ENCODE measurements around the gene SSBP3.
"Not testable (repeated sequence)": the region's sequence is repeated elsewhere in the genome, so short reads cannot be mapped to it uniquely, and the experiment has no call there.

Gene SSBP3

DNA sequence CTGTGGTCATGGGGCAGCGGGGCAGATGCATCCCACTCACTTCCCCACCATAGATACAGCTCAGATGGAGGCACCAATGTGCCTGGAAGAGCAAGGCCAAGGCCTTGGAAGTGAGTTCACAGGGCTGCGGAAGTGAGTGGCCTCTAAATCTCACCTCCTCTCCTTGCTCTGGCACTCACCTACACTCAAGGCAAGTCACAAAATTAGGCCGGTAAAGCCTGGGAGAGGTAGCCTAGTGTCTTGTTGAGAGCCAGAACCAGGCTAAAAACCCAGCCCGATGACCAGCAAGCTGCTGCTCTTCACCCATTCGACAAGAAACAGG lies 57.5 kb downstream of the SSBP3 start:
- DNase-seq (ENCODE audit: low spot score): no peak

DNA sequence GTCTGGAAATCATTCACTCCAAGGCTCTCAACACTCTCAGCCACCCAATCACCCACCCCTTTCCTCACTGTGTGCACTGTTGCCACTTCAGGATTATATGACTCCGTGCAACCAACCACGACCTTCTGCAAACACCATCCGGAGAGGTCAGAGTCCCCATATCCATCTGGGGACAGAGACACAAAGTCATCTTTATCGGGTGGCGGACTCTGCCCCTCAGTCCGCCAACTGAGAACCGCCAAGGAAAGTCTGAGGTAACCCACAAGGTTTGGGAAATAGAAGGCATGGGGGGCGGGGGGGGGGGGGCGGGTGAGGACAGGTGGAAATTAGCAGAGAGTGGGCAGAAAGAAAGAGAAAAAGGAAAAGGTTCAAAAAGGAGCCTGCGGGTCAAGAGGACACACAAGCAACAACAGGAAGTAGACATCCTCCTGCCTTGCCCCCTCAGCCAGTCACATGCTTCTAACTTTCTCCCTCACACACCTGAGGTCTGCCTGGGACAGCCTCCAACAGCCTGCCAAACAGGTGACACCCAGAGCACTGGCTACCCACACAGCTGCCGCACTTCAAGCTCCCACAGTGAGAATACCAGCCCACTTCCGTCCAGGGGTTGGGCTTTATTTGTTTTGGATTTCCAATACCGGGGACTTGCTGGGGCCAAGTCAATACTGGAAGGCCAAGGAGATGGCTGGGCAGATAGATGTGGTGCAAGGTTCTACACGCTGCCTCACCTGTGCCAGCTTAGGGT lies 58.1 kb downstream of the SSBP3 start:
- DNase-seq (ENCODE audit: low spot score): no peak

DNA sequence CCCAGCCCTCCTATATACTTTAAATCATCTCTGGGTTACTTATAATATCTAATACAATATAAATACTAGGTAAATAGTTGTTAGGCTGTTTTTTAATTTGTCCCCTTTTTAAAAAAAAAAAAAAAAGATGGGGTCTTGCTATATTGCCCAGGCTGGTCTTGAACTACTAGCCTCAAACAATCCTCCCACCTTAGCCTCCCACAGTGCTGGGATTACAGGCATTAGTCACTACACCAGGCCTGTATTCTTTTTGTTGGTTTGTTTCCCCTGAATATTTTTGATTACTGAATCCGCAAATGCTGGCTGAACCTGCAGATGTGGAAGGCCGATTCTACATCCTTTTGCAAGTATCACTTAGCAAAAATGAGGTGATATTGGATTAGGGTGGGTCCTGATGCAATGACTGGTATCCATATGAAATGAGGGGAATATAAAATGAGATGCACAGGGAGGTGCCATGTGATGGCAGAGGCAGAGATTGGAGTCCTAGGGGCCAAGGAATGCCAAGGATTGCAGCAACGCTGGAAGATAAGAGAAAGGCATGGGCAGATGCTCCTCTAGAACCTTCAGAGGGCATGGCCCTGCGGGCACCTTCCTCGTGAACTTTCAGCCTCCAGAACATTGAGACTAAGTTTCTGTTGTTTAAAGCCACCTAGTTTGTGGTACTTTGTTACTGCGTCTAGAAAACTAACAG lies 58.8 kb downstream of the SSBP3 start:
- DNase-seq (ENCODE audit: low spot score): no peak

DNA sequence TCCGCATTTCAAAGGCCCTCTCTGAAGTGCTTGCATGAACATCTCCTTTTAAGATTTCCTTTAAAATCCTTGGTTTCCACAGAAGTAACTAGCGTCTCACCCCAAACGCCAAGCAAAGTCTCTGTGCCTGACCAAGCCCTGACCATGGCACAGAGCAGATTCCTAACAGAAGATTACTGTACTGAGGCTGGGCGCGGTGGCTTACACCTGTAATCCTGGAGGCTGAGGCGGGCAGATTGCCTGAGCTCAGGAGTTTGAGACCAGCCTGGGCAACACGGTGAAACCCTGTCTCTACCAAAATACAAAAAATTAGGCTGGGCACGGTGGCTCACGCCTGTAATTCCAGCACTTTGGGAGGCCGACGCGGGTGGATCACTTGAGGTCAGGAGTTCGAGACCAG lies 60.6 kb downstream of the SSBP3 start:
- not testable (repeated sequence) for DNase-seq (ENCODE audit: low spot score)

DNA sequence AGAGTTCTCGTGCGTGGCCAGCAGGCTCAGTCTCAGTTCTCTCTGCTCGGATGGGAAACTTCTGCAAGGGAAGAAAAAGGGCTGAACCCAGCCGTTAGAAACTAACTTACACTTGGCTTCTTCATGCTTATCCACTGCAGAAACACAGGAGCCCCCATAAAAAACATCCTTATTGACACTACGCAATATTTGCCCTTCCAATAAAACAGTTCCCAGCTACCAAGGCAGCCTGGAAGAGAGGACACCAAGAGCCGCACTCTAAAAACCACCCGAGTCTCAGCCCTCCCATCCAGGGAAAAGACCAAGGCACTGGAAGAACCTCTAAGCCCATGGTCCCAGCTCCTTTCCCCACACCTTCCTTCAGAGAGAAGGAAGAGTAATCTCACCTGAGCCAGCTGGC lies 61.1 kb downstream of the SSBP3 start:
- DNase-seq (ENCODE audit: low spot score): no peak

DNA sequence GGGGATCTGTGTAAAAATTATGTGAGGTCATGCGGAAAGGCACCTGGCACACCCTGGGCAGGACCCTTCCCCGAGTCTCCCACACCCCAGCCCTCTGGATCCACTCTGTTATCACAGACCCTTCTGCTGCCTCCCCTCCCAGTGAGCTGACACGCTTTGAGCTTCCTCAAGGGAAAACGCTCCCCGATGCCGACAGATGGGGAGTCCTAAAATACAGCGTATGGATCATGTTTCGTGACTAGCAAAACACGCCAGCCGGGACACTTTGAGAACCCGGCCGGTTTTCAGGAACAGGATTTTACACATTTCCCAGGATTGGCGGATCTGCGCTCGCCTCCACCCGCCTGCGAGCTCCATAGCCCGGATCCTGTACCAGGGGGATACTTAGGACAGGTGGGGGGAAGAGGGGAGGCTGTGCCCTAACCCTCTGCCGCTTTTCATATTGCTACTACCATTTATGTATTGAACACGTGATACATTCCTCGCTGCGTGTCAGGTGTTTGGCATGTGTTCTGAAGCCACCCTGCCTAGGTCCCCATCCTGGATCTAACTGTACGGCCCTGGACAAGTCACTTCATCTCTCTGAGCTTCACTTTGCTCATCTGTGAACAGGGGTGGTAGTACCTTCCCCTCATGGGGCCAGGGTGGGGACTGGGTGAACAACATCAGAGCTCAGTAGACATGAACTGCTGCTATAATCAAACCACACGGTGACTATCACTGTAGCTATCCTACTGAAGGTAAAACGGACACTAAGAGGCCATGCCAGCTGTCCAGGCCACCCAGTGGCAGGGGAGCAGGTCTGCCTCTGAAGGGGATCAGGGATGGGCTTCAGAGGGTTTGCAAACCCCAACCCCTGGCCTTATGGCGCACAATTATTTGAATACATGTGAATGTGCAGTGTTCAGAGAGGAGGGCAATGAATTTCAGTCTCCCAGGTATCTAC lies 63.2 kb downstream of the SSBP3 start:
- no peak for DNase-seq (ENCODE audit: low spot score)

DNA sequence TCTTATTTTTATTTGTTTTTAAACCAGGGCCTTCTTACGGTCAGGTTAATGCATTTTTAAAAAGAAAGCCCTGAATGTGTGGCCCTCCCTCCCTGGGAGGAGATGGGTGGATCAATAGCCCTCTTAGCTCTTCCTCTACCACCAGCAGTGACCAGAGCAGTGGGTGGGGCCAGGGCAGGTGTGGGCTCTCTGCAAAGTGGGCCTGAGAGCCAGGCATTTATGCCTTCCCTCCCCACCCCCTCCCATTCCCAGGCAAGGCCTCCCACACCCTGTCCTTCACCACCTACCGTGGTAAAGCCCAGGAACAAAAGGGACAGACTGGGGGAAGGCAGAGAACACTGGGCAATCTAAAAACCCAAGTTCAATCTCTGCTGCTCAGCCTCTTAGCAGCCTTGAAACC lies 63.9 kb downstream of the SSBP3 start:
- no peak for DNase-seq (ENCODE audit: low spot score)

DNA sequence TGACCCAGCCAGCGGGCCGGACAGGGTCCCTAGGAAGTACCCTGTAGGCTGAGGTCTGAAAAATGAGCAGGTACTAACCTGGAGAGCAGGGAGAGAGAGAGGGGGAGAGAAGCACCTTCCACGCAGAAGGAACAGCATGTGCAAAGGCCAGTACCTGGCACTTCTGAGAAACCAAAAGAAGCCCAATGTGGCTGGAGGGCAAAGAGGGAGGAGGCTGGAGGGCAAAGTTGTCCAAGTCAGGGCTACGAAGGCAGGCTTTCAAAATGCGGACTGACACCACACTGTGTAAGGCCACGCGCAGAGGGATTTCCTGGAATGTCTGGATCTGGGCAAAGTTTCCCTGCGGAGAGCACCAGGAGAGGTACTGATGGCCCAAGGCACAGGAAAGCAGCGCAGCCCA lies 64.4 kb downstream of the SSBP3 start:
- no peak for DNase-seq (ENCODE audit: low spot score)

DNA sequence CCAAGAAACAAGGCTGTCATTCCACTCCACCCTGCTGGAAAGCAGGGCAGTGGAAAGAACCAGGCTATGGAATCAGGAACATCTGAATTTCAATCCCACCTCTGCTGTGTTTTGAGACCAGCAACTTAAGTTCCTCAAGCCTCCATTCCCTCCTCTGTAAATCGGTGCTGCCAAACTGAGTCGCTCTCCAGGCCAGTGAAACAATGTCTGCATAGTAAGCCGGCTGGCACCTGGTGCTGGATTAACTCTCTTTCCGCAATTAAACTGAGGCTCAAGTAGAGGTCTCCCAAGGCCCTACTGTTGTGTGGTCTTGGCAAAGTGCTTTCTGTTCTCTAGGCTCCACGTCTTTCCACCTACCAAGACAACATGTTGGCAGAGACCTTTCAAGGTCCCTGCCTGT lies 65.3 kb downstream of the SSBP3 start:
- DNase-seq (ENCODE audit: low spot score): no peak

DNA sequence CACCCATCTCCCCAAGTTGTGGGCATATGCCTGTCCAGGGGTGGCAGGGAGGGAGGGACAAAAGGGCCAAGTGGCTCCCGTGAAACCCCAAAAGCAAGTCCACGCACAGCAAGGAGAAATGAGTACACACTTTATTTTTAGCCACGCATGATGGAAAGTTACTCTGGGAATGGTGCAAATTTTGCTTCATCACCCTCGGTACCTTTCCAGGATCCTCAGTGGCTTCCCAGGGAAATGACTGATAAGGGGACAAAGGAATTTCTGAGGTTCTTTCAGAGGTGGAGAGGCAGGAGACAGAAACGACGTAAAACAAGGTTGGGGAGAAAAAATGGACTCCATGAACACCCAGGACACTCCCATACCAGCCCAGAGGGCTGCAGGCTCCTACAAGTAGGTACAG lies 65.8 kb downstream of the SSBP3 start:
- no peak for DNase-seq (ENCODE audit: low spot score)

DNA sequence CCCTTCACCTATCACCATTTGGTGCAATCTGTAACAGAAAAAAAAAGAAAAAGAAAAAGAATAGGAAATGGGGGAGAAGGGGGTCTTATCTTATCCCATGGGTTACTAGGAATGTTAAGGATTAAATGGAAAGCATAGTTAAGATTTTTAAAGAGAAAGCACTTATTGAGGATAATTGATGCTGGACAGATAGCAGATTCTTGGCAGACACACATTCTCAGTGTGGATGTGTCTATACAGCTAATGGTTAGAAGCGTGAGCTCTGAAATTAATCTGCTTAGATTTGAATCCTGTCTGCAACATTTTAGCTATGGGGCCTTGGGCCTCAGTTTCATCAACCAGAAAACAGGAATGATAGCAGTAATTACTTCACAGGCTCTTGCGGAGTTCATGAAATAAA lies 67.1 kb downstream of the SSBP3 start:
- no peak for DNase-seq (ENCODE audit: low spot score)

DNA sequence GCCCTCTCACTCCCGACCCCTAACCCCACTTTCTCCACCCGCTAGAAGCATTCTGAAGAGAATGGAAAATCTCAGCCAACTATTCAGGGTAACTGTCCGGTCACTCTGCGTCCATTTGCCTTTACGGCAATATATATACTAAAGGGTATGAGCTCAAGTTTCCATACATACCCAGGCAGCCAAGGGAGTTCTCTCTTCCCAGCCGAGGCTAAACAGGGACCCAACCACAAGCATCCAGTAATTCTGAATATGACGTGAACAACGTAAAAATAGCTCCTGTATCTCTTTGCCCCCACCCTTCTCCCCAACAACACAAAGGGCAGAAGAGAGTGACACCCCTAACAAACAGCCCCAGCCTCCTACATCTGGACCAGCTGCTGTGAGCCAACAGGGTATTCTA lies 67.7 kb downstream of the SSBP3 start:
- no peak for DNase-seq (ENCODE audit: low spot score)

DNA sequence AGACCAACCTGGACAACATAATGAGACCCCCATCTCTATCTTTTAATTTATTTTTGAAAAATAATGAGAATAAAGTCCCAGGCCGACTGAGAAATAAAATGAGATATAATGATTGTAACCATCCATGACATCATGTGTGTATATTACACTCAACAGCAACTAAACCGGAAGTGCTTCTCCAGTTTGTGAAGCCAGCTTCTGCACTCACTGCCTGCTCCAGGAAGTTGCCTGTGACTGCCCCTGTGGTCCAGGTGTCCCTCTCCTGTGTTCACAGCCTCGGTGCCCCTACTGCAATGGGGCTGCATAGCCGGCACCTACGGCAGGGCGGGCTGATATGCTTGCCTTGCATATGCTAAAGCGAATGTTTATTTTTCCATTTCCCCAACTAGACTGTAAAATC lies 68.3 kb downstream of the SSBP3 start:
- no peak for DNase-seq (ENCODE audit: low spot score)

DNA sequence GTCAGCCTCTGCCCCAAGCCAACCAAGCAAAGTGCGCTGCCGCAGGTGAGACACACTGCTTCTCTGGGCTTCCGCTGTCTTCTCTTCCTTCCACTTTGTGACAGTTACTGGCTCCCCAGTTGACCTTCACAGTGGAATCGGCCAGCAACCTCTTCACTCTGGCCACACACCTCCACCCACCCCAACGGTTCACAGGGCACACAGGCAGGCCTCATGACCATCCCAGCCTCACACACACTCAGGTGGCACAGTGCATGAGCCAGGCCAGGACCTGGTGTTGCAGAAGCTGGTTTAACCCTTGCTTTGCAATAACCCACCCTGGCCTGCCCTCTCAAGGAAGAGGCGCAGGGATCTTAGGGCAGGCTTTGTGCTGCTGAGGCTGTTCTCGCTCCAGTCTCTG lies 69.2 kb downstream of the SSBP3 start:
- no peak for DNase-seq (ENCODE audit: low spot score)

DNA sequence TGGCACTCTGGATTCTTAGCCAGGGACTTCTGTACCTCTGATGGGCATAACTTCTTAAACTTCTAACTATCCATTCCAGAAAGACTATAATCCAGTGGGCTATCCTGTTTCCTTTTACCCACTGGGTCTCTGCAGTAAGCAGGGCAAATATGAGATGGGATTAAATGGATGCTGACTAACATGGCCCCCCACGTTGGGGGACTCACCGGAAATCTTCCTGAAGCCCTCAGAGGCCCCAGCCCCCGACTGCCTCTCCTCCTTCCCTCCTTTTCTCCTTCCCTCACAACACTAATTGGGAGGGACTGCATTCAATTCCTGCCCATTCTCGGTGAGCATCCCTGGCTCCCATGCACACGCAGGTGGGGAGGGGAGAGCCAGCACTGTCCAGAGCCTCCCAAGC lies 70.1 kb downstream of the SSBP3 start:
- no peak for DNase-seq (ENCODE audit: low spot score)

DNA sequence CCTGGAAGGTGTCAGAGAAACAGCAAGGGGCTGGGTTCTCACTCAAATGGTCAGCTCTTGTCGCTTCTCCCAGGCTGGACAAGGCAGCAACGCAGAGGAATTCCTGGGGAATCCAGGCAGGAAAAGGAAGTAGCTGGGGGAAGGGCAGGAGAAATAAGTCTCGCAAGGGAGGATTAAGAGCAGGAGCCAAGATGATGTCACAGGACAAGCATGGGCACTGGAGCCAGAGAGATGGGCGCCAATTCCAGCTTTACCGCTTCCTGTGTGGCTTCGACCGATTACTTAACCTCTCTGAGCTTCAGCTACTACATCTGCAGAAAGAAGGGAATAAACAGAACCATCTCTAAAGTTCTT lies 70.5 kb downstream of the SSBP3 start:
- DNase-seq (ENCODE audit: low spot score): peak; percentile 91

DNA sequence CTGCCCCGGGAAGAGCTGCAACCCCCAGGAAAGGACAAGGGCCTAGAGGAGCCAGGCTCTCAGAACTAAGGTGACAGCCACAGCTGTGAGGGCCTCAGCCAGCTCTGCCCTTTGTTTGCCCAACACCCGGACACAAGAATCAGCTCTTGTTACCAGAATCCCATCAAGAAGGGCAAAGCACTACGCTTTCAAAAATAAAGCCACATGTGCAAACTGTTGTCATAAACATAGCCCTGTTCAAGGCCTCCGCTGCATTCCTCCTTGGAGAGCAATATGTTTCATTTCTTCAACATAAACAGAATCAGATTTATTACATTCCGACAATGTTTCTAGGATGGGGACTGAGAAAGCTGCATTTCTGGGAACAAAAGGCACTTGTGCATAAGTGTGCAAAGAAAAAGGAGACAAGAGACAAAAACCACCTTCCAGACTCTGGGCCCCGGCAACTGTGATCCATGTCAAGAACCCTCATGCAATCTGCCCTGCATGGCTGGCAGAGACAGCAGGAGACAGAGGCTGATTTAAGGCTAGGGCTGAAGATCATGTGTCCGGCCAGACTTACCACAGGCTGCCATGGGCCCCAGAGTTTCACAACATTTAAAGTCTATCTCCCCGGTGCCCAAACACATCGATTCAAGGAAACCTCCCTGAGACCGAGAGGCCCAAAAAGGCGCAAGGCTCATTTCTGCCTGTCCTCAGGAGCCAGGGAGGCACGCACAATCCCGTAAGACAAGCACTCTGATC lies 71.0 kb downstream of the SSBP3 start:
- peak; percentile 58 for DNase-seq (ENCODE audit: low spot score)

DNA sequence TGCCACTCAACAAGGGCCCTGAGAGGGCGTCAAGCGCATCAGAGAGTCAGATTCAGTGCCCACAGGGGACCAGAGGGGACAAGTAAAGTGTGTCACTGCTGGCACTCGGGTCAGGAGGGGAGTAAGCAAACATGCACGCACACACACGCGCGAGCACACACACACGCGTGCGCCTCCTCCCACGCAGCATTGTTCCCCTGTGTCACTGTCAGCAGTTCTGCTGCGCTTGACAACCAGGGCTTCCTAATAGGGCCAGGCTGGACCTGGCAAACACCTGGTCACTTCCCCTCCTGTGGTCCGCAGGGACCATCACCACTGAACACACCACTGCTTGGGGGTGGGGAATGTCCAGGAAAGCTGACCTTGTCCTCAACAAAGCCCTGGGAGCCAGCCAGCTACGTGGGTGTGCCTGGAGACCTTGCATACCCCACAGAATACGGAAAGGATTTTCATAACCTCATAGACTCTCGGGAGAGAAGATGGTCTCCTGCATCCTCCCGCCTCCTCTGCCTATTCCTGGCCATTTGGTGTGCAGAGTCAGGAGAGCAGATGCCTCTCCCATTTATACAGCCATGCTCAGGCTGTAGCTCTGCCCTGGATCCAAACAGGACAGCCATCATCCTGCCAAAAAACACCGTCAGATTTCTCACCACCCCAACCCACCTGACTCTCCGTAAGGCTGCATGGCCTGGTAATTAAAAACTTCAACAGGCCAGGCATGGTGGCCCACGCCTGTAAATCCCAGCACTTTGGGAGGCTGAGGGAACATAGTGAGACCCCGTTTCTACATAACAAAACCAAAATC lies 73.2 kb downstream of the SSBP3 start:
- DNase-seq (ENCODE audit: low spot score): no peak

DNA sequence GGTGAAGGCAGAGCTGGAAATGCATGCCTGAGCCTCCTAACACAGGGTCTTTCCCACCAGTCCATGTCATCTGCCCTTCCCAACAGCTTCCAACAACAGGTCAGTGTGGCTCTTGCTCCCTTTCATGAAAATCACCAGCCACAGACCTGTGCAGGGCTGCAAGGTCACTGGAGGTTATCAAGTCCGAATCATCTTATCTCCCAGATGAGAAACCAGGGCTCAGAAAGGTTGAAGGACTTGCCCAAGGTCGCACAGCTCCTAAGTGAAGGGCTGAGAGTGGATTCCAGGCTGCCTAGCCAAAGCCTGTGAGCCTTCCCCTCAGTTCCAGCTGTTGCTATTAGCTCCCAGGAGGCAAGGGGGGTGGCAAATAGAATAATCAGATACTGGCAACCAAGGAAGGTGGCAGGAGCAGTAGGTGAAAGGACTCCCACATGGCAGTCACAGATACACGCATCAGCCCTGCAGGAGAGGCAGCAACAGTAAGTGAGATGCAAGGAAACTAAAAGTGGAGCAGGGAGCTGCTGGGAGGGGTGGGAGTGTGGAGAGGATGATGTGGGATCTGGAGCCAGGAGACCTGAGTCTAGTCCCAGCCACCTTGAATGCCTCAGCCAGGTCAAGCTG lies 74.2 kb downstream of the SSBP3 start:
- DNase-seq (ENCODE audit: low spot score): no peak

DNA sequence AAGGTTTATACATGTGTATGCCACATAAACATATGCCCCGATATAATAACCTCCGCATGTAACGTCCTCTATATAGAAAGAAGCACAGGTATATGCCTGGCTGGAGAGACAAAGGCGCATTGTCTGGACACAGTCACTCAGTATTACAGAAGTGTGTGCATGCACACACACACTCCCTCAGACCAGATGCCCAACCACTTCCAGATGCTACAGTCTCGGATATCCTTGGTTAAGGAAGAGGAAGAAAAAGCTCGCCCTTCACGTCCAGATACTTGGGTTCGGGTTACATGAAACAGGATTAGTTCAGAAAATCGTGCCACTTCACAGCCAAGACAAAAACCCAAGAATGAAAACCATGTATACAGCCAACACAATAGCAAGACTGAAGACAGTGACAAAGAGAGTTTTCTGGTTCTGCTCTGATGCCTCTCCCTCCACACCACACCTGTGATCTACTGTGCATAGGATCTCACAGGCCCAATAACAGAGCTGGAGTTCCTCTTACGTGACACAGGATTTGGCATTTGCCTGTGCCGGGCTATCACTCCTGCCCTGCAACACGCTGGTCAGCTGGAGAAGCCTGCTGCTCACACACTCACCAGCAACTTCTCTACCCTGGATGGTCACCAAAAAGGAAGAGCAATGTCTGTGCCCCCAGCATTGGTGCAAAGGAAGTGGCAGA lies 75.0 kb downstream of the SSBP3 start:
- no peak for DNase-seq (ENCODE audit: low spot score)

All from hepatic stellate cell (primary cell).